ENCODE results near the gene SLC4A9.

DNA sequence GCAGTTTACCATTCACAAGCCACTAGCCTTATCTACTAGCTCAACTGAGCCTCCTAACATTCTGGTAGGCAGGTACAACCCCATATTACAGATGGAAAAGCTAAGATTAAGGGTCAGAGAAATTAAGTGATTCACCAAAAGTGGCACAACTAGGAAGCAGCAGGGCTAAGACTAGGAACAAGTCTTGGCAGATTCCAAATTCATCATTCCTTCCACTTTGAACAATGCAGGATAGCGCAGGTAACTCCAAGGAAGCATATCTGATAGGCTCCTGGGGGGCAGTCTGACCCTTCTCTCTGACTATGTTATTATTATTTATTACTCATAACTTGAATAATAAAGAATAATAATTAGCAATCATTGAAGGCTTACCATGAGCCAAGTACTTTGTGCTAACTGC is 22.1 kb upstream of the SLC4A9 start:
- TF ChIP-seq, protein P1, sequence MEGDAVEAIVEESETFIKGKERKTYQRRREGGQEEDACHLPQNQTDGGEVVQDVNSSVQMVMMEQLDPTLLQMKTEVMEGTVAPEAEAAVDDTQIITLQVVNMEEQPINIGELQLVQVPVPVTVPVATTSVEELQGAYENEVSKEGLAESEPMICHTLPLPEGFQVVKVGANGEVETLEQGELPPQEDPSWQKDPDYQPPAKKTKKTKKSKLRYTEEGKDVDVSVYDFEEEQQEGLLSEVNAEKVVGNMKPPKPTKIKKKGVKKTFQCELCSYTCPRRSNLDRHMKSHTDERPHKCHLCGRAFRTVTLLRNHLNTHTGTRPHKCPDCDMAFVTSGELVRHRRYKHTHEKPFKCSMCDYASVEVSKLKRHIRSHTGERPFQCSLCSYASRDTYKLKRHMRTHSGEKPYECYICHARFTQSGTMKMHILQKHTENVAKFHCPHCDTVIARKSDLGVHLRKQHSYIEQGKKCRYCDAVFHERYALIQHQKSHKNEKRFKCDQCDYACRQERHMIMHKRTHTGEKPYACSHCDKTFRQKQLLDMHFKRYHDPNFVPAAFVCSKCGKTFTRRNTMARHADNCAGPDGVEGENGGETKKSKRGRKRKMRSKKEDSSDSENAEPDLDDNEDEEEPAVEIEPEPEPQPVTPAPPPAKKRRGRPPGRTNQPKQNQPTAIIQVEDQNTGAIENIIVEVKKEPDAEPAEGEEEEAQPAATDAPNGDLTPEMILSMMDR (IDR thresholded peaks at IDR 0.05) = no peak
- no peak for TF ChIP-seq POLR2A (IDR thresholded peaks at IDR 0.05)
